GM18508 (cell line): ENCODE measurements around the gene RUFY1.
"Not testable (repeated sequence)": the region's sequence is repeated elsewhere in the genome, so short reads cannot be mapped to it uniquely, and the experiment has no call there.

ENCODE experiments used
- ATAC-seq: cut with Tn5 transposase; IDR thresholded peaks from one replicate; pipeline ENCODE4 v1.9.1; 2021; ENCODE audit warnings: moderate number of reproducible peaks; ENCODE audit not compliant: insufficient read depth, unreplicated experiment

Gene RUFY1

GRCh38 chr5:179550511-179551342, at the start of gene RUFY1:
RUFY1 (plus strand) TSS chr5:179550554; CDS start chr5:179550570, 16 bp downstream.
- ATAC-seq: peak; percentile 51

- not testable (repeated sequence) for ATAC-seq
Observed at GRCh38 chr5:179501997-179502396, 48.4 kb upstream of the RUFY1 start.

- not testable (repeated sequence) for ATAC-seq
Observed at GRCh38 chr5:179502420-179502819, 47.9 kb upstream of the RUFY1 start.

- no peak for ATAC-seq
Observed at GRCh38 chr5:179504191-179504590, 46.2 kb upstream of the RUFY1 start.

- no peak for ATAC-seq
Observed at GRCh38 chr5:179504600-179505396, 45.6 kb upstream of the RUFY1 start.

GRCh38 chr5:179505636-179506261, 44.6 kb upstream of the RUFY1 start:
- no peak for ATAC-seq

- no peak for ATAC-seq
Observed at GRCh38 chr5:179509239-179509638, 41.1 kb upstream of the RUFY1 start.

GRCh38 chr5:179509845-179510244, 40.5 kb upstream of the RUFY1 start:
- no peak for ATAC-seq

- no peak for ATAC-seq
Observed at GRCh38 chr5:179512452-179513000, 37.8 kb upstream of the RUFY1 start.

- ATAC-seq: not testable (repeated sequence)
Observed at GRCh38 chr5:179515501-179515900, 34.9 kb upstream of the RUFY1 start.

GRCh38 chr5:179516221-179516620, 34.1 kb upstream of the RUFY1 start:
- no peak for ATAC-seq

GRCh38 chr5:179517746-179518145, 32.6 kb upstream of the RUFY1 start:
- ATAC-seq: not testable (repeated sequence)

GRCh38 chr5:179518369-179518768, 32.0 kb upstream of the RUFY1 start:
- ATAC-seq: not testable (repeated sequence)

- ATAC-seq: not testable (repeated sequence)
Observed at GRCh38 chr5:179519416-179520070, 30.8 kb upstream of the RUFY1 start.

- not testable (repeated sequence) for ATAC-seq
Observed at GRCh38 chr5:179522107-179522506, 28.2 kb upstream of the RUFY1 start.

- no peak for ATAC-seq
Observed at GRCh38 chr5:179526978-179527377, 23.4 kb upstream of the RUFY1 start.

GRCh38 chr5:179530069-179530998, 20.0 kb upstream of the RUFY1 start:
- peak; percentile 43 for ATAC-seq

- ATAC-seq: no peak
Observed at GRCh38 chr5:179533024-179533423, 17.3 kb upstream of the RUFY1 start.

- ATAC-seq: no peak
Observed at GRCh38 chr5:179533907-179534306, 16.4 kb upstream of the RUFY1 start.
